Measurements from ENCODE around the gene DPYSL5.

DPYSL5 gene

GRCh38 chr2:26859622-26860021 lies 11.7 kb downstream of the DPYSL5 start:
- Histone ChIP-seq H3K9ac (ENCODE audit: low read length) (no peak overlapping the region), H3K9me3 (ENCODE audit: control insufficient read depth, low read length) (peaks cover 7% of the 10 kb centered on the region), H3K27me3 (replicated peaks; ENCODE audit: control insufficient read depth, insufficient read depth, low read length) (peaks cover 75% of the 10 kb centered on the region), H3K4me3 (ENCODE audit: low read length) (no peak overlapping the region), H3K4me1 (ENCODE audit: control insufficient read depth, insufficient read depth, low read length) (peaks cover 6% of the 10 kb centered on the region), H3K36me3 (ENCODE audit: control insufficient read depth, insufficient read depth, low read length, severe bottlenecking) (no peaks in the 10 kb centered on the region)
- no peak for DNase-seq (ENCODE audit: low read depth)

GRCh38 chr2:26860211-26860850 lies 12.4 kb downstream of the DPYSL5 start:
- H3K9ac ChIP-seq (ENCODE audit: low read length): no peak overlapping the region
- no peak overlapping the region for H3K4me3 ChIP-seq (ENCODE audit: low read length)
- no peak for DNase-seq (ENCODE audit: low read depth)
- peaks cover 7% of the 10 kb centered on the region for H3K9me3 ChIP-seq (ENCODE audit: control insufficient read depth, low read length)
- H3K27me3 ChIP-seq (replicated peaks; ENCODE audit: control insufficient read depth, insufficient read depth, low read length): peaks cover 79% of the 10 kb centered on the region
- no peaks in the 10 kb centered on the region for H3K36me3 ChIP-seq (ENCODE audit: control insufficient read depth, insufficient read depth, low read length, severe bottlenecking)
- peaks cover 6% of the 10 kb centered on the region for H3K4me1 ChIP-seq (ENCODE audit: control insufficient read depth, insufficient read depth, low read length)

- DNase-seq (ENCODE audit: low read depth): no peak
- H3K36me3 ChIP-seq (ENCODE audit: control insufficient read depth, insufficient read depth, low read length, severe bottlenecking): no peaks in the 10 kb centered on the region
- H3K27me3 ChIP-seq (replicated peaks; ENCODE audit: control insufficient read depth, insufficient read depth, low read length): peaks cover 78% of the 10 kb centered on the region
- no peak overlapping the region for H3K4me3 ChIP-seq (ENCODE audit: low read length)
- peaks cover 6% of the 10 kb centered on the region for H3K4me1 ChIP-seq (ENCODE audit: control insufficient read depth, insufficient read depth, low read length)
- peaks cover 7% of the 10 kb centered on the region for H3K9me3 ChIP-seq (ENCODE audit: control insufficient read depth, low read length)
- H3K9ac ChIP-seq (ENCODE audit: low read length): no peak overlapping the region
These were observed 13.8 kb downstream of the DPYSL5 start for GRCh38 chr2:26861610-26862224.

GRCh38 chr2:26864226-26864625 lies 16.3 kb downstream of the DPYSL5 start:
- Histone ChIP-seq H3K4me1 (ENCODE audit: control insufficient read depth, insufficient read depth, low read length) (peaks cover 6% of the 10 kb centered on the region), H3K9me3 (ENCODE audit: control insufficient read depth, low read length) (peaks cover 7% of the 10 kb centered on the region), H3K27me3 (replicated peaks; ENCODE audit: control insufficient read depth, insufficient read depth, low read length) (peaks cover 77% of the 10 kb centered on the region), H3K9ac (ENCODE audit: low read length) (no peak overlapping the region), H3K36me3 (ENCODE audit: control insufficient read depth, insufficient read depth, low read length, severe bottlenecking) (no peaks in the 10 kb centered on the region), H3K4me3 (ENCODE audit: low read length) (no peak overlapping the region)
- no peak for DNase-seq (ENCODE audit: low read depth)

- DNase-seq (ENCODE audit: low read depth): no peak
- H3K4me1 ChIP-seq (ENCODE audit: control insufficient read depth, insufficient read depth, low read length): peaks cover 6% of the 10 kb centered on the region
- H3K27me3 ChIP-seq (replicated peaks; ENCODE audit: control insufficient read depth, insufficient read depth, low read length): peaks cover 74% of the 10 kb centered on the region
- no peaks in the 10 kb centered on the region for H3K36me3 ChIP-seq (ENCODE audit: control insufficient read depth, insufficient read depth, low read length, severe bottlenecking)
- no peak overlapping the region for H3K4me3 ChIP-seq (ENCODE audit: low read length)
- H3K9me3 ChIP-seq (ENCODE audit: control insufficient read depth, low read length): peaks cover 7% of the 10 kb centered on the region
- H3K9ac ChIP-seq (ENCODE audit: low read length): no peak overlapping the region
These were observed 16.7 kb downstream of the DPYSL5 start for GRCh38 chr2:26864646-26865045.

- Histone ChIP-seq H3K4me1 (ENCODE audit: control insufficient read depth, insufficient read depth, low read length) (no peaks in the 10 kb centered on the region), H3K9ac (ENCODE audit: low read length) (no peak overlapping the region), H3K9me3 (ENCODE audit: control insufficient read depth, low read length) (peaks cover 11% of the 10 kb centered on the region), H3K27me3 (replicated peaks; ENCODE audit: control insufficient read depth, insufficient read depth, low read length) (peaks cover 63% of the 10 kb centered on the region), H3K36me3 (ENCODE audit: control insufficient read depth, insufficient read depth, low read length, severe bottlenecking) (no peaks in the 10 kb centered on the region), H3K4me3 (ENCODE audit: low read length) (no peak overlapping the region)
- DNase-seq (ENCODE audit: low read depth): no peak
These were observed 22.7 kb downstream of the DPYSL5 start for GRCh38 chr2:26870585-26871095.

GRCh38 chr2:26873286-26873983 lies 25.5 kb downstream of the DPYSL5 start:
- H3K4me1 ChIP-seq (ENCODE audit: control insufficient read depth, insufficient read depth, low read length): no peaks in the 10 kb centered on the region
- H3K9me3 ChIP-seq (ENCODE audit: control insufficient read depth, low read length): peaks cover 11% of the 10 kb centered on the region
- H3K9ac ChIP-seq (ENCODE audit: low read length): no peak overlapping the region
- no peaks in the 10 kb centered on the region for H3K36me3 ChIP-seq (ENCODE audit: control insufficient read depth, insufficient read depth, low read length, severe bottlenecking)
- no peak overlapping the region for H3K4me3 ChIP-seq (ENCODE audit: low read length)
- DNase-seq (ENCODE audit: low read depth): no peak
- H3K27me3 ChIP-seq (replicated peaks; ENCODE audit: control insufficient read depth, insufficient read depth, low read length): peaks cover 56% of the 10 kb centered on the region

- Histone ChIP-seq H3K4me1 (ENCODE audit: control insufficient read depth, insufficient read depth, low read length) (no peaks in the 10 kb centered on the region), H3K9me3 (ENCODE audit: control insufficient read depth, low read length) (peaks cover 11% of the 10 kb centered on the region), H3K36me3 (ENCODE audit: control insufficient read depth, insufficient read depth, low read length, severe bottlenecking) (no peaks in the 10 kb centered on the region), H3K9ac (ENCODE audit: low read length) (no peak overlapping the region), H3K4me3 (ENCODE audit: low read length) (no peak overlapping the region), H3K27me3 (replicated peaks; ENCODE audit: control insufficient read depth, insufficient read depth, low read length) (peaks cover 57% of the 10 kb centered on the region)
- no peak for DNase-seq (ENCODE audit: low read depth)
These were observed 26.6 kb downstream of the DPYSL5 start for GRCh38 chr2:26874514-26874913.

- Histone ChIP-seq H3K4me1 (ENCODE audit: control insufficient read depth, insufficient read depth, low read length) (no peaks in the 10 kb centered on the region), H3K9ac (ENCODE audit: low read length) (no peak overlapping the region), H3K4me3 (ENCODE audit: low read length) (no peak overlapping the region), H3K9me3 (ENCODE audit: control insufficient read depth, low read length) (peaks cover 11% of the 10 kb centered on the region), H3K27me3 (replicated peaks; ENCODE audit: control insufficient read depth, insufficient read depth, low read length) (peaks cover 58% of the 10 kb centered on the region), H3K36me3 (ENCODE audit: control insufficient read depth, insufficient read depth, low read length, severe bottlenecking) (no peaks in the 10 kb centered on the region)
- no peak for DNase-seq (ENCODE audit: low read depth)
These were observed 27.2 kb downstream of the DPYSL5 start for GRCh38 chr2:26875065-26875634.

GRCh38 chr2:26875808-26876207 lies 27.9 kb downstream of the DPYSL5 start:
- Histone ChIP-seq H3K9ac (ENCODE audit: low read length) (no peak overlapping the region), H3K36me3 (ENCODE audit: control insufficient read depth, insufficient read depth, low read length, severe bottlenecking) (no peaks in the 10 kb centered on the region), H3K4me1 (ENCODE audit: control insufficient read depth, insufficient read depth, low read length) (no peaks in the 10 kb centered on the region), H3K4me3 (ENCODE audit: low read length) (no peak overlapping the region), H3K27me3 (replicated peaks; ENCODE audit: control insufficient read depth, insufficient read depth, low read length) (peaks cover 58% of the 10 kb centered on the region), H3K9me3 (ENCODE audit: control insufficient read depth, low read length) (peaks cover 11% of the 10 kb centered on the region)
- no peak for DNase-seq (ENCODE audit: low read depth)

GRCh38 chr2:26876260-26876659 lies 28.3 kb downstream of the DPYSL5 start:
- no peak for DNase-seq (ENCODE audit: low read depth)
- Histone ChIP-seq H3K36me3 (ENCODE audit: control insufficient read depth, insufficient read depth, low read length, severe bottlenecking) (no peaks in the 10 kb centered on the region), H3K4me3 (ENCODE audit: low read length) (no peak overlapping the region), H3K9me3 (ENCODE audit: control insufficient read depth, low read length) (peaks cover 11% of the 10 kb centered on the region), H3K9ac (ENCODE audit: low read length) (no peak overlapping the region), H3K4me1 (ENCODE audit: control insufficient read depth, insufficient read depth, low read length) (no peaks in the 10 kb centered on the region), H3K27me3 (replicated peaks; ENCODE audit: control insufficient read depth, insufficient read depth, low read length) (peaks cover 61% of the 10 kb centered on the region)

Measured in adipocyte (in vitro differentiated cells).